ENCODE results near the gene MFAP3L.

MFAP3L gene

GRCh38 chr4:170014359-170015011 is 11.7 kb downstream of the MFAP3L start:
- ATAC-seq, result peak; percentile 96
- TF ChIP-seq TOX (CRISPR knock-in tag; IDR thresholded peaks at IDR 0.05; ENCODE audit: borderline replicate concordance) (0 out of 2 replicates have a peak, but pooled peaks have one; percentile 11), ISL1 (CRISPR knock-in tag; IDR thresholded peaks at IDR 0.05) (peak; percentile 69), BACH2 (CRISPR knock-in tag; IDR thresholded peaks at IDR 0.05; ENCODE audit: borderline replicate concordance) (no peak), SNAI2 (CRISPR knock-in tag; IDR thresholded peaks at IDR 0.05) (no peak)

- TF ChIP-seq CSRNP3 (CRISPR knock-in tag; IDR thresholded peaks at IDR 0.05), result no peak
- TF ChIP-seq TCF4 (CRISPR knock-in tag; IDR thresholded peaks at IDR 0.05; ENCODE audit: borderline replicate concordance), result no peak
- TF ChIP-seq ZNF8 (CRISPR knock-in tag; IDR thresholded peaks at IDR 0.05), result no peak
- TF ChIP-seq PPARA (CRISPR knock-in tag; IDR thresholded peaks at IDR 0.05; ENCODE audit: borderline replicate concordance), result no peak
- no peak for TF ChIP-seq RARB (CRISPR knock-in tag; IDR thresholded peaks at IDR 0.05)
- TF ChIP-seq SNAI2 (CRISPR knock-in tag; IDR thresholded peaks at IDR 0.05), result no peak
- no peak for TF ChIP-seq ISL1 (CRISPR knock-in tag; IDR thresholded peaks at IDR 0.05)
- no peak for ATAC-seq
Measured at GRCh38 chr4:170012629-170012958, 13.6 kb downstream of the MFAP3L start.

GRCh38 chr4:170011921-170012628 is 14.1 kb downstream of the MFAP3L start:
- no peak for TF ChIP-seq OSR1 (CRISPR knock-in tag; IDR thresholded peaks at IDR 0.05)
- no peak for TF ChIP-seq TOX (CRISPR knock-in tag; IDR thresholded peaks at IDR 0.05; ENCODE audit: borderline replicate concordance)
- TF ChIP-seq SNAI2 (CRISPR knock-in tag; IDR thresholded peaks at IDR 0.05), result no peak
- no peak for TF ChIP-seq ESRRG (CRISPR knock-in tag; IDR thresholded peaks at IDR 0.05)
- no peak for TF ChIP-seq ZNF8 (CRISPR knock-in tag; IDR thresholded peaks at IDR 0.05)
- TF ChIP-seq TCF4 (CRISPR knock-in tag; IDR thresholded peaks at IDR 0.05; ENCODE audit: borderline replicate concordance), result no peak
- TF ChIP-seq ARNTL (CRISPR knock-in tag; IDR thresholded peaks at IDR 0.05; ENCODE audit: borderline replicate concordance, low read depth), result no peak
- no peak for TF ChIP-seq ISL1 (CRISPR knock-in tag; IDR thresholded peaks at IDR 0.05)
- no peak for TF ChIP-seq PPARA (CRISPR knock-in tag; IDR thresholded peaks at IDR 0.05; ENCODE audit: borderline replicate concordance)
- no peak for TF ChIP-seq CSRNP3 (CRISPR knock-in tag; IDR thresholded peaks at IDR 0.05)
- no peak for TF ChIP-seq POU6F1 (CRISPR knock-in tag; IDR thresholded peaks at IDR 0.05; ENCODE audit: borderline replicate concordance, low read depth)
- no peak for TF ChIP-seq TSHZ2 (CRISPR knock-in tag; IDR thresholded peaks at IDR 0.05)
- TF ChIP-seq ZNF565 (CRISPR knock-in tag; conservative IDR thresholded peaks at IDR 0.05; ENCODE audit: low read depth), result no peak
- no peak for TF ChIP-seq ZFP30 (CRISPR knock-in tag; IDR thresholded peaks at IDR 0.05)
- no peak for TF ChIP-seq PATZ1 (CRISPR knock-in tag; IDR thresholded peaks at IDR 0.05; ENCODE audit: borderline replicate concordance)
- no peak for TF ChIP-seq CSDC2 (CRISPR knock-in tag; IDR thresholded peaks at IDR 0.05)
- no peak for TF ChIP-seq ZFP3 (CRISPR knock-in tag; IDR thresholded peaks at IDR 0.05)
- no peak for TF ChIP-seq ZC3H10 (CRISPR knock-in tag; IDR thresholded peaks at IDR 0.05)
- no peak for ATAC-seq
